K562 (cell line): ENCODE data around the gene PYGB. TPM values are rescaled to one million over a fixed set of nuclear protein-coding genes. Genes with fewer than 3 reads are reported as not detected.

ENCODE experiments used
- ATAC-seq: fragments of 200-7000 bp; cut with Tn5 transposase; 3 replicates; pipeline ENCODE4 v1.9.1; 2020; ENCODE audit warnings: moderate library complexity
- BruUV-seq: library from RNA; stranded (reverse); fragments of 400-500 nt; replicated peaks from 2 replicates; lab custom pipeline; 2021; lab: Mats Ljungman, UMichigan
- CTCF ChIA-PET: fragments of 300-600 bp; formaldehyde crosslinking; extraction: SDS; loops from one replicate; lab custom pipeline; 2021; ENCODE audit warnings: low intra/inter-chr PET ratio; lab: Yijun Ruan, JAX
- POLR2A ChIA-PET: fragments of 300-600, 350-650 bp; sonication (Branson Sonifier 250); formaldehyde crosslinking; extraction: SDS; loops from one replicate; lab custom pipeline; 2021; ENCODE audit warnings: antibody characterized with exemption, inconsistent platforms; lab: Yijun Ruan, JAX
- DNase-seq, 4 experiments: peaks; one replicate each; pipeline versions ENCODE4 v3.0.0 to v3.0.0-alpha.2; 2011 to 2018; ENCODE audit warnings: low spot score in 3 of 4, mixed read lengths in 3 of 4; ENCODE audit errors: extremely low read depth in 1 of 4
- FAIRE-seq: peaks from 2 replicates; lab custom pipeline; 2011; peaks lifted over from hg19 to GRCh38; lab: Jason Lieb, UNC
- H2AFZ ChIP-seq: 2 replicates; pipeline ENCODE4 v1.6.0; 2011; ENCODE audit warnings: low read depth, low read length, control low read depth, inconsistent platforms
- H3K27ac ChIP-seq: fragments of 200-600 bp; 3 replicates; pipeline ENCODE4 v1.8.0; 2011; ENCODE audit warnings: low read depth, mild to moderate bottlenecking, control low read depth, inconsistent platforms, low read length, moderate library complexity, mixed read lengths; ENCODE audit errors: extremely low read depth
- H3K27me3 ChIP-seq, 2 experiments: fragments of 300-600 bp in 1 of 2; 2 replicates in 1 of 2; 3 replicates in 1 of 2; pipeline versions ENCODE4 v1.6.0 to v1.8.0; 2011; ENCODE audit warnings: inconsistent platforms in 2 of 2, low read length in 2 of 2, mild to moderate bottlenecking in 1 of 2, mixed read lengths in 1 of 2, moderate library complexity in 1 of 2; ENCODE audit not compliant: control insufficient read depth in 2 of 2, insufficient read depth in 2 of 2
- H3K36me3 ChIP-seq: fragments of 300-600 bp; 3 replicates; pipeline ENCODE4 v1.8.0; 2011; ENCODE audit warnings: mild to moderate bottlenecking, low read length, inconsistent platforms; ENCODE audit not compliant: control insufficient read depth, insufficient read depth
- H3K4me1 ChIP-seq, 2 experiments: fragments of 200-600 bp in 1 of 2; replicated peaks in 1 of 2; 2 replicates in 1 of 2; 3 replicates in 1 of 2; pipeline versions ENCODE4 v1.5.1 to v1.8.0; 2011; ENCODE audit warnings: inconsistent platforms in 2 of 2, low read length in 2 of 2, mild to moderate bottlenecking in 1 of 2, mixed read lengths in 1 of 2, moderate library complexity in 1 of 2; ENCODE audit not compliant: control insufficient read depth in 2 of 2, insufficient read depth in 2 of 2
- H3K4me2 ChIP-seq: 2 replicates; pipeline ENCODE4 v1.6.1; 2011; ENCODE audit warnings: low read length, control low read depth, inconsistent platforms, mixed read lengths; ENCODE audit not compliant: insufficient read depth
- H3K4me3 ChIP-seq: fragments of 200-600 bp; sonication (generic), shearing (Covaris generic); 2 replicates; pipeline ENCODE4 v1.5.1; 2016; ENCODE audit warnings: control low read depth, inconsistent platforms
- H3K79me2 ChIP-seq: fragments of 200-600 bp; 3 replicates; pipeline ENCODE4 v1.8.0; 2011; ENCODE audit warnings: low read length, inconsistent platforms; ENCODE audit not compliant: control insufficient read depth, insufficient read depth
- H3K9ac ChIP-seq, 2 experiments: 2 replicates each; pipeline versions ENCODE4 v1.6.0 to v1.6.1; 2011; ENCODE audit warnings: low read depth in 2 of 2, low read length in 2 of 2, control low read depth in 1 of 2, inconsistent platforms in 1 of 2, mild to moderate bottlenecking in 1 of 2, mixed read lengths in 1 of 2; ENCODE audit not compliant: insufficient read depth in 1 of 2
- H3K9me1 ChIP-seq: one replicate; pipeline ENCODE4 v1.6.0; 2011; ENCODE audit warnings: inconsistent platforms, mild to moderate bottlenecking, low read length, moderate library complexity; ENCODE audit not compliant: control insufficient read depth, insufficient read depth
- H3K9me3 ChIP-seq: replicated peaks from 2 replicates; pipeline ENCODE4 v1.5.1; 2011; ENCODE audit warnings: low read depth, low read length, inconsistent platforms; ENCODE audit not compliant: control insufficient read depth, insufficient read depth
- H4K20me1 ChIP-seq: replicated peaks from 2 replicates; pipeline ENCODE4 v1.6.1; 2011; ENCODE audit warnings: low read length, inconsistent platforms, mixed read lengths; ENCODE audit not compliant: control insufficient read depth, insufficient read depth
- CREM ChIP-seq: IDR thresholded peaks from 2 replicates; pipeline ENCODE4 v1.6.1; 2014; ENCODE audit warnings: antibody characterized with exemption, low read depth
- ELK1 ChIP-seq: sonication (generic); formaldehyde crosslinking; IDR thresholded peaks from 2 replicates; pipeline ENCODE4 v1.8.1; 2022; ENCODE audit warnings: missing genetic modification reagents
- FOXK1 ChIP-seq: sonication (generic); formaldehyde crosslinking; IDR thresholded peaks from 2 replicates; pipeline ENCODE4 v1.8.0; 2022; ENCODE audit warnings: missing genetic modification reagents, mild to moderate bottlenecking, borderline replicate concordance
- MEF2A ChIP-seq: IDR thresholded peaks from 2 replicates; pipeline ENCODE4 v1.6.1; 2011; ENCODE audit warnings: low read depth, mild to moderate bottlenecking, low read length, moderate library complexity; ENCODE audit not compliant: control insufficient read depth
- MXI1 ChIP-seq: IDR thresholded peaks from 2 replicates; pipeline ENCODE4 v1.6.1; 2011; ENCODE audit warnings: low read depth, mild to moderate bottlenecking, improper control_type of control experiment, low read length
- PTRF ChIP-seq: fragments of 450-650 bp; IDR thresholded peaks from 2 replicates; pipeline ENCODE4 v1.6.1; 2016; ENCODE audit warnings: mild to moderate bottlenecking, missing genetic modification characterization, missing compliant biosample characterization
- SP2 ChIP-seq: IDR thresholded peaks from 2 replicates; pipeline ENCODE4 v1.6.1; 2011; ENCODE audit warnings: mild to moderate bottlenecking, low read depth, low read length, moderate library complexity; ENCODE audit not compliant: poor library complexity, severe bottlenecking; ENCODE audit errors: extremely low read depth
- WGBS: fragments of 100-300 bp; shearing (Covaris generic); methylation state at CpG from one replicate; pipeline ENCODE4 v1.1.6; 2016; ENCODE audit warnings: low coverage, mixed read lengths; ENCODE audit not compliant: insufficient coverage; ENCODE audit errors: missing lambda C conversion rate; 5-methylcytosine and 5-hydroxymethylcytosine counted together
- in situ Hi-C: fragments of 300-500 bp; cut with MboI; formaldehyde crosslinking; loops from 4 replicates; pipeline ENCODE4 v1.15.0; 2018; ENCODE audit warnings: inconsistent platforms, mixed read lengths
- intact Hi-C: fragments of 100-400 bp; cut with micrococcal nuclease; formaldehyde crosslinking; loops from 2 replicates; pipeline ENCODE4 v1.14.2; 2022
- polyA plus RNA-seq, 8 experiments: library from polyadenylated mRNA; depleted of rRNA in 4 of 8; stranded (reverse) in 5 of 8; unstranded in 3 of 8; fragments of >200 nt; fragmentation: Nextera tagmentation in 2 of 8; fragmentation: Illumina TruSeq in 1 of 8; extraction: Ambion mirVana in 2 of 8; extraction: Trizol in 1 of 8; gene quantifications; 2 replicates each; pipeline versions ENCODE4 v1.2.1 to v1.2.3, GENCODE V29; 2011 to 2014; ENCODE audit warnings: inconsistent platforms in 1 of 8, missing spikeins in 1 of 8
- total RNA-seq, 7 experiments: library from RNA; depleted of rRNA in 6 of 7; stranded (reverse); fragments of >200 nt in 6 of 7; fragmentation: Illumina TruSeq in 2 of 7; extraction: Trizol in 2 of 7; gene quantifications; 2 replicates each; pipeline versions ENCODE4 v1.2.1 to v1.2.3, GENCODE V29; 2011 to 2021; ENCODE audit warnings: low replicate concordance in 1 of 7

Gene PYGB
- total and polyA plus RNA-seq, 9 of the 15 experiments (the other 6 are each of a cell fraction or from before 2014, with no cell fraction given): 0.34 to 18.0 (median 9.8) TPM

- TF ChIP-seq ELK1 (CRISPR knock-in tag): no peak
- no peak for TF ChIP-seq CREM
These were observed 31.5 kb downstream of the PYGB start (continued) for GRCh38 chr20:25279403-25279802.

GRCh38 chr20:25280051-25280573 is 32.2 kb downstream of the PYGB start:
- DNase-seq (no peak), ATAC-seq (no peak), FAIRE-seq (no peak)
- peaks cover 2% of the 10 kb centered on the region; the same call in 1 of the 3 replicates for H3K36me3 ChIP-seq
- no peak overlapping the region for H3K9ac ChIP-seq
- no peak overlapping the region for H3K4me3 ChIP-seq
- no peak overlapping the region for H2AFZ ChIP-seq
- intact Hi-C loops: no loop called here
- in situ Hi-C loops: no loop called here
- no peak overlapping the region for H3K4me2 ChIP-seq
- H3K79me2 ChIP-seq: no peaks in the 10 kb centered on the region
- CTCF ChIA-PET: no interaction called here
- no peak overlapping the region for H3K27ac ChIP-seq
- WGBS: 87% methylated on average over 15 of the region's 15 CpGs
- H3K9me3 ChIP-seq: no peaks in the 10 kb centered on the region
- no peaks in the 10 kb centered on the region for H4K20me1 ChIP-seq
- no peaks in the 10 kb centered on the region for H3K4me1 ChIP-seq
- TF ChIP-seq PTRF (tag): no peak
- no peak for TF ChIP-seq MEF2A
- TF ChIP-seq SP2: no peak
- no peak for TF ChIP-seq FOXK1 (CRISPR knock-in tag)
- TF ChIP-seq MXI1: no peak
- POLR2A ChIA-PET: interaction anchor here (0.6 kb wide), 1 partner anchor 44 kb away, joined by 3 read pairs; no protein-coding TSS in a partner anchor
- no TSS peak for BruUV-seq
- H3K9me1 ChIP-seq: no peaks in the 10 kb centered on the region
- H3K27me3 ChIP-seq: no peaks in the 10 kb centered on the region
